Stromal cell of bone marrow (primary cell): ENCODE results near the gene CEP128.
"Not testable (repeated sequence)": the region's sequence is repeated elsewhere in the genome, so short reads cannot be mapped to it uniquely, and the experiment has no call there.

ENCODE experiments used
- DNase-seq: peaks from one replicate; pipeline ENCODE4 v3.0.0-alpha.2; 2012; ENCODE audit warnings: low read depth

The CEP128 gene

GRCh38 chr14:80953211-80953610 is 11.7 kb upstream of the CEP128 start:
- DNase-seq, result not testable (repeated sequence)

GRCh38 chr14:80951491-80951890 is 10.0 kb upstream of the CEP128 start:
- no peak for DNase-seq

DNA sequence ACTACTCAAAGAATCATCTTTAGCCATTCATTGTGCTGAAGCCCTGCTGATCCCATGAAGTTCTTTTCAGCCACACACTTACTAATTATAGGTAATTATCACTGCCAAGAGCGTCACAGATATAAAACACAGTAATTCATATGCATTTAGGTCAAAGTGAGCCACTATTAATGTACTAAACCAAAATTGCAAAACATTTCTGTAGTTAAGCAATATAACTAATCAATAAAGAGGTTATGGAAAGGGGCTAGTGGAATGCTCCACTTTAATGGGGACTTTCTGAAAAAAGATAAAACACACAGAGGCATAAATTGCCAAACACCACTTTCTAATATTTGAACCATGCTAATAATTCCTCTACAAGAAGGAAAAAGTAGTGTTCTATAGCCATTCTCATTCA is 6.8 kb upstream of the CEP128 start:
- DNase-seq, result no peak

DNA sequence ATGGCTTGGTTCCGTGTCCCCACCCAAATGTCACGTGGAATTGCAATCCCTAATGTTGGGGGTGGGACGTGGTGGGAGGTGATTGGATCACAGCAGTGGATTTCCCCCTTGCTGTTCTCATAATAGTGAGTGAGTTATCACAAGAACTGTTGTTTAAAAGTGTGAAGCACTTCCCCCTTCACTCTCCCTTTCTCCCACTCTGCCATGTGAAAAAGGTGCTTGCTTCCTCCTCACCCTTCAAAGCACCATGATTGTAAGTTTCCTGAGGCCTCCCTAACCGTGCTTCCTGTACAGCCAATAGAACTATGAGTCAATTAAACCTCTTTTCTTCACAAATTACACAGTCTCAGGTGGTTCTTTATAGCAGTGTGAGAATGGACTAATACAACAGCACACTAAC is 5.3 kb upstream of the CEP128 start:
- no peak for DNase-seq

DNA sequence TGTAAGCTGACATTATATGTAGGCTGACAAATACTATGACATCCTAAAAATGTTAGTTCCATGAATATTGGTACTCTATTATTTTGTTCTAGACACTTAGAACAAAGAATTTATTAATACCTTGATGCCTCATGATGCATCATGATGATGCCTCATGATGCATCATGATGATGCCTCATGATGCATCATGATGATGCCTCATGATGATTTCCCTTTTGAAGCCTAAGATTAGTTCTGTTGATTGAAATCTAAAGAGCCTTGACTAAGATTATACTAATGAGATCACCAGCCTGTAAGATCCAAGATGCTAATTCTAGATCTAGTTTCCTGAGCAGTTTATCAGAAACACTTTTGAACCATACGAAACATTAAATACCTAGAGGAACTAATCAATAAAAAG is 4.6 kb upstream of the CEP128 start:
- no peak for DNase-seq

DNA sequence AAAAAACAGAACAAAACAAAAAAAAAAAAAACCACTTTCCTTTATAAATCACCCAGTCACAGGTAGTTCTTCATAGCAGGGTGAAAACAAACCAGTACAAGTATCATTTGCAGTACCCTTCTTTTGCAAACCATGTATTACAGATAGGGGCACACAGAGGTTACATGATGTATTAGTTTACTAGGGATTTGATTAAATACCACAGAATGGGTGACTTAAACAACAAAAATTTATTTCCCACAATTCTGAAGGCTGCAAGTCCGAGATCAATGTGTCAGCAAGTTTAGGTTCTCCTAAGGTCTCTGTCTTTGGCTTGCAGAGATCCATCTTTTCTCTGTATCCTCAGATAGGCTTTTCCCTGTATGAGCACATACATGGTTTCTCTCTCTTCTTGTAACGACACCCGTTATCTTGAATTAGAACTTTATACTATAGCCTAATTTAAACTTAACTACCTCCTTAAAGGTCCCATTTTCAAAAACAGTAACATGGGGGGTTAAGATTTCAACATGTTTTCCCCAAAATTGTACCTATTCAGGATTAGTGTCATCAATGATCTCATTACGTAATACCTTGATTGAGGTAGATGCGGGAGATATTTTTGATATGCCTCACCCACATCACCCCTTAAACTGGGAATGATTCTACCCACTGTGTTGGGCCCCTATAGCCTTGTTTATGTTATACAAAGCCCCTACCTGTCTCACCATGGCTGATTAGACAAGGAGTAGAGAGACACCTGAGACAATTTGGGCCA is 3.5 kb upstream of the CEP128 start:
- DNase-seq, result no peak

- DNase-seq, result no peak
These were observed 658 bp upstream of the CEP128 start for GRCh38 chr14:80942191-80942600.

DNA sequence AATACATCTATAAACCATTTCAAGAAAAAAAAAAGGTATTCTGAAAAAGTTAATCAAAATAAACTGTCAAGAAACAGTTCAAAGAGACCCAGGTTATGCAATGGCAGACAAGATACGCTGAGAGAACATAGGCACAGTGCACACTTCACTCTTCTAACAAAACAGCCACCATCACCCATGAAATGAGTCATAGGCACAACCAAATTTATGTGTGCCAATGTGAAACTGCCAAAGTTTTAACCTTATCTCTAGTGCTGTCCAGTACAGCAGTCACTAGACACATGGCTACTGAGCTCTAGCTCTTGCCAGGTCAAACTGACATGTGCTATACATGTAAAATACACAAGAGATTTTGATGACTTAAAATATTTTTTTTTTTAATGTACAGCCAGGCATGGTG is 1.4 kb downstream of the CEP128 start:
- DNase-seq, result no peak

GRCh38 chr14:80933686-80934085 is 7.9 kb downstream of the CEP128 start:
- DNase-seq, result no peak

GRCh38 chr14:80933282-80933681 is 8.3 kb downstream of the CEP128 start:
- DNase-seq, result no peak

DNA sequence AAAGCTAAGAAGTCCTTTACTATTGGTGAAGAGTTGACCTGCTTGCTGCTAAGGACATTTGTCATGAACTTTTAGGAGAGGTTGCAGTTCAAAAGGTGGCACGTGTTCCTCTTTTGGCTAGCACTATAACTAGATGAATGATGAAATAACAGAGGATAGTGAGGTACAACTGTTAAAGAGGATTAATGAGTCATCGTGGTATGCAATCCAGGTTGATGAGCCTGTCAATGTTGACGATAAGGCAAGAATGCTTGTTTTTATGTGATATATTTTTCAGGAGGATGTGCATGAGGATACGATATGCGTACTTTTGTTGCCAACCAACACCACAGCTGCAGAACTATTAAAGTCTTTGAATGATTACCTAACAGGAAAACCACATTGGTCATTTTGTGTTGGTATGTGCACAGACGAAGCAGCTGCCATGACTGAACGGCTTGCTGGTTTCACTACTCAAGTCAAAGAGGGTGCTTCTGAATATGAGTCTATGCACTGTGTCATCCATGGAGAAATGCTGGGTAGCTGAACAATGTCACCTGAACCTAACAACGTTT is 10.6 kb downstream of the CEP128 start:
- peak; percentile 51 for DNase-seq

DNA sequence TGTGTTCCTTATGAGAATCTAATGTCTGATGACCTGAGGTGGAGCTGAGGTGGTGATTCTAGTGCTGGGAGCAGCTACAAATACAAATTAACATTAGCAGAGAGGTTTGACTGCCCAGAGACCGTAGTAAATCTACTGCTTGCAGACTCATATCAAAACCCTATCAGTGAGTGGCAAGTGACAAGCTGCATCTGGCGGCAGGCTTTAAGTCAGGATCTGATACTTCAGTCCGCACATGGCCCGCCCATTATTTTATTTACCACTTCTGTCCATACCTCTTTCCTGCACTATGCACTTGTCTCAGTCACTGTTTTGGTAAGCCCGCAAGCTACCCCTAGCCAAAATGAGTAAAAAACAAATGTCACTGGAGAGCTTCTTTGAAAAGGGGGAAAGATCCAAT is 11.4 kb downstream of the CEP128 start:
- no peak for DNase-seq

- DNase-seq, result no peak
These were observed 14.2 kb downstream of the CEP128 start for GRCh38 chr14:80927083-80927989.

DNA sequence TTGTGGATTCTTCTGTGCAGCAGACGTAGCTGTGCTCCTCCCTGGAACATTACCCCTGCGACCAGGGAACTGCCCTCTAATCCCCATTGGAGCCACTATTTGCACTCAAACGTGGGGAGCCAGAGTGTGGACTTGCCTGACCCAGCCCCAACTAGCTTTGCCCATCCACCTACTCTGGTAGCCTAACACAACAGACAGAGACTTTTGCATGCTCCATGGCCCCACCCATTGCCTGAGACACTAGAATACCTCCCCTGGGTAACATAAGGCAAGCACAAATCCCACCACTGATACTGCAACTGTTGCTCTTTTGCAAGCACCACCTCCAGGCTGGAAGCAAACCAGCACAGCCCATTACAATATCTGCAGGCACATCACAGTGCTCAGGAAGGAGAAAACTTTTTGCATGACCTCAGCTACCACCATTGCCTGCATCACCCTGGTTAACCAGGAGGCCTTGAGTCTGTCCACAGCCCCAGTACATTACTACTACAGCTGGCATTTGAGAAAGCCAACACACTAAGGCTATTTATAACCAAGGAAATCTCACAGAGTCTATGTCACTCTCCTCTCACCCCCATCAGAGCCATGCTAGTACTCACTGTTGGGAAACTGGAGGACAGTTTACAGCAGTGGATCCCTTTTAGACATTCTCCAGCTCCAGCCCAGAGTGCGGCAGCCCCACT is 15.0 kb downstream of the CEP128 start:
- DNase-seq, result peak; percentile 40

GRCh38 chr14:80924365-80925103 is 17.0 kb downstream of the CEP128 start:
- no peak for DNase-seq

DNA sequence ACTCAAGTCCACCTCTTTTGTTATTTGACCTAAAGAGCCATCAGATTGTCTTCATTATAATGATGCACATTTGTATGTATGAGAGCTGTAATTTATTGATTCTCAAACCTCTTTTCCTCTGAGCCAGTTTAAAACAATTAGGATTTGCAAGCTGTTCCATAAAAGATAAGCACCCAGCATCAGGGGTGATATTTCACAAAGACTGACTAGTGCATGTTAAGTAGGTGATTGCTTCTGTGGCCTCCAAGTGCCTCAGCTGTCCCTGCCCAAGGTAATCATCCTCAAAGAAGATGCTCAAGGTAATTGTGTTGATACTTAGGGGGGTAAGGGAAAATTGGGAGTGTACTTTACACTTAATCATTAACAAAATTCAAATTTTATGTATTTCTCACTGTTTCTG is 18.2 kb downstream of the CEP128 start:
- DNase-seq, result no peak

DNA sequence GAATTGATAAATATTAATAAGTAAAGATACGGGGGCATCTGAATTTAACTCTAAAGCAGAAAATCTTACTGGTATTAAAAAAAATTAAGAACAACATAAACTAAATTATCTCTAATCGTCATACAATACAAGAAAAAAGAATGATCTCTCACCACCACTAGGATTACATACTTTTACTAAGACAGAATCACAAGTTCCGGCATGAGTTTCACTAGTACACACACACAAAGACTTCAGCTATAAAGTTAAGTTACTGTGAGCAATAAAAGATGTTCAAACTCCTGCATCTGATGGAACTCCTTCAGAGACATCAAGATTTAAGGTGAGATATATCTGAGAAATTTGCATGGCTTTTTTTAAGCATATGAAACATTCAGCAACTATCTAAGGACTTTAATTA is 21.9 kb downstream of the CEP128 start:
- no peak for DNase-seq

DNA sequence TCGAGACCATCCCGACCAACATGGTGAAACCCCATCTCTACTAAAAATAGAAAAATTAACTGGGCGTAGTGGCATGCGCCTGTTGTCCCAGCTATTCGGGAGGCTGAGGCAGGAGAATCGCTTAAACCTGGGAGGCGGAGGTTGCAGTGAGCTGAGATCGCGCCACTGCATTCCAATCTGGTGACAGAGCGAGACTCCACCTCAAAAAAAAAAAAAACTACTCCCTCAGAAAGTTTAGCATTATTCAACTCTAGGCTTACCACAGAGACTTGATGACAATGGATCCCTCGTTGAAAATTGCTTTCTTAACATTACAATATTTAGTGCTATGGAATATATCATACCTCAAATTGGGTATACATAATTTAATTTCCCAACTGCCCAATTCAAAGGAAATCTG is 29.5 kb downstream of the CEP128 start:
- DNase-seq, result not testable (repeated sequence)

GRCh38 chr14:80906946-80907345 is 34.6 kb downstream of the CEP128 start:
- peak; percentile 18 for DNase-seq

DNA sequence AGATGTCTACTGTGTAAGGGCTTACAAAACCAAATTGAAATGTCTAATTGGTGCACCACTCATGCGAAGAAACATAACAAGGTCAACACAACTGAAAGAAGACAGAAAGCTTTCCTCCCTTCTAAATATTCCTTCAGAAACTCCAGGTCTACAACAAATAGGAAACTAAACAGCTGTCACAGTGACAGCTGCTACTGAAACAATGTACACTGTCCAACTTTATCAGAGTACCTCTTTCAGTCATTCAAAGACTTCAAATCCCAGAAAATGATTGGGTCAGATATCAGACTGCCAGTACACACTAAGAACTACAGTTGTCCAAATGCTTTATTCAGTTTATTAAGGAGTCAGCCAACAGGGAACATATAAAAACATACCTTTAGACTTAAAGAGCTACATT is 35.2 kb downstream of the CEP128 start:
- DNase-seq, result no peak

- no peak for DNase-seq
These were observed 38.9 kb downstream of the CEP128 start for GRCh38 chr14:80902608-80903007.

GRCh38 chr14:80901822-80902221 is 39.7 kb downstream of the CEP128 start:
- no peak for DNase-seq
